Fibroblast of skin of left biceps (primary cell): ENCODE data around the gene MRPL45.

Source experiments
- DNase-seq, 2 experiments: peaks; one replicate each; pipeline ENCODE4 v3.0.0-alpha.2; 2013; ENCODE audit warnings: low read depth in 2 of 2

Gene MRPL45

DNA sequence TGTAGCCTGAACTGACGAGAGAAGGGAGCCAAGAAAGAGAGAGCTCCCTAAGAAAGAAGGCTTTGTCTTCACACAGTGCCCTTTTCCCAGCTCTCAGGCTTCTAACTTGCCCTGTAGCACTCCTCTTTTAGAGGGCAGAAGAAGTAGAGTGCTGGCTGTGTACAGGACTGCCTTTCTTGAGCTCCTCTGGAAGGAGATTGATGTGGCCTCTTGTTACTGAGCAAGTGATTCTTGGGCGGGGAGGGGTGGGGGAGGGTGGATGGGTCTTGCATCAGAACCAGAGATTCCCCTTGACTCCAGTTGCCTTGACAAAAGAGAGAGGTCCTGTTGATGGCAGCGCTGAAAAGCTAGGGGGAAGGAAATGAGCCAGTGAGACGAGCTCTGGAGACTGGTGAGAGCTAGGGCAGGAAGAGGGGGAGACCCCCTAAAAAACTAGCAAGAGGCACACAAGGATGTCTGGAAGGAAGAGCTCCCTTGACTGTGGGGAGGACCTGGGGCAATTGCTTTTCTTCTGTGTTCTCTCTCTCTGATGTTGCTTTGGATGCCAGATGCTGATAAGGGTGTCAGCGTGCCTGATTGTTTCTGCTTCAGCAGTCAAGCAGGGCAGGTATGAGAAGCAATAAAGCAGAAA lies 28.4 kb downstream of the MRPL45 start:
- no peak for DNase-seq

GRCh38 chr17:38326996-38327792 lies 30.2 kb downstream of the MRPL45 start:
- DNase-seq = no peak

GRCh38 chr17:38327936-38328335 lies 31.0 kb downstream of the MRPL45 start:
- no peak for DNase-seq

GRCh38 chr17:38328620-38329019 lies 31.7 kb downstream of the MRPL45 start:
- DNase-seq = no peak

GRCh38 chr17:38329284-38329683 lies 32.3 kb downstream of the MRPL45 start:
- no peak for DNase-seq

GRCh38 chr17:38329808-38330730 lies 33.1 kb downstream of the MRPL45 start:
- no peak for DNase-seq

DNA sequence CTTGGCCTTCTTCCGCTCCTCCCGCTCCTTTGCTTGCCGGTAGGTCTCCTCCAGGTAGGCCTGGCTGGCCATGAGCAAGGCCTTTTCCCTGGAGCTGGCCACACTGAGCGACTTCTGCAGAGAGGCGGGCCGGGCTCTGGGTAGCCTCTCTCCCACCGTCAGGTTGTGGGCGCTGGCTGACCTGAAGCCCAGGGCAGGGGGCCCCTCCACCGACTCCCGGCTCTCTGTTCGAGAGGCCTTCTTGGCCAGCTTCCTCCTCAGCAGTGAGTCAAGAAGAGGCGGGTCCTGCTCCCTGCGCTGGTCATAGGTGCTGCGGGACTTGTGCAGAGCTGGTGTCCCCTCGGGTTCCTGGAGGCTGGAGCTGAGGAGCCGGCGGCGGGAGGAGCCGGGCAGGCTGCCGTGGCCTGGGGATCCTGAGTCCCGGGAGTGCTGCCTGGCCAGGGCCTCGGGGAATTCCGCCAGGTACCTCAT lies 34.0 kb downstream of the MRPL45 start:
- no peak for DNase-seq

DNA sequence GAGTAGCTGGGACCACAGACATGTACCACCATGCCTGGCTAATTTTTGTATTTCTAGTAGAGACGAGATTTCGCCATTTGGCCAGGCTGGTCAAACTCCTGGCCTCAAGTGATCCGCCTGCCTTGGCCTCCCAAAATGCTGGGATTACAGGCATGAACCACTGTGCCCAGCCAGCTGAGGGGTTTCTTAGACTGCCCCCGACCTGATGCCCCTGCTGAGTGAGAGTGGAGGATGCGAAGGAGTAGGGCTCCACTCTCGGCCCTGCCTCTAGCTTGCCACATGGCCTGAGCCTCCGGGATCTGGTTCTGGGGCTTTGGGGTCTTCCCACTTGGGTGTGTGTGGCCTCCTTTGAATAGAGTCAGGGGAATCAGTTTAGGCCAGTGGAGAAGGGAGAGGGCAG lies 35.8 kb downstream of the MRPL45 start:
- DNase-seq = no peak

DNA sequence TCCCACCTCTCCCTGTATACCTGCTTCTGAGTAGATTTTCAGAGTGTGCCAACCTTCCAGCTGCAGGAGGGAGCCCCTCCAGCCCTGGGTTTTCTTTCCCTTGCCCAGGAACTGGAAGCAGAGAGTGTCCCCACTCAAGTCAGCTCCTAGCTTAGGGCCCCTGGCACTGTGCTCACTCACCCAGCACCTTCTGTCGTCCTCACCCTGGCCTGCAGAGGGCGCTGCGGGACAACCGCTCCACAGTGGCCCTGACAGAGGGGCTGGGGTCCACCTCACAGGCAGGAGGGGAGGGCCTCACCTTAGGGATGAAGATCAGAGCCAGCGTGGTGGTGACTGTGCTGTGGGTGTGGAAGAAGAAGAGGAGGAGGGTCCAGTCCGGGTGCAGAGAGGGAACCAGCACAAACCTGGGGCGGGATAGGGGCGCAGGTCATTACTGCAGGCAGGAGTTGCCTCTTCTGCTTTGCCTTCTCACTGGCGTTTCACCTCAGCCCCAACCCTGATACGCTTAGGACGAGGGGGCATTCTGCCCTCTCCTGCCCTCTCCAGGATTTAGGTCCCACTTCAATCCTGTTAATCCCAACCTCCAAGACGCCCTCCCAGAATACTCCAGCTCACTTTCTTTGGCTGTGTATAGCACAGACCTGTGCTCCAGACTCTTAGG lies 36.8 kb downstream of the MRPL45 start:
- DNase-seq = no peak

- DNase-seq = no peak
Measured at GRCh38 chr17:38334480-38335364, 37.8 kb downstream of the MRPL45 start.

DNA sequence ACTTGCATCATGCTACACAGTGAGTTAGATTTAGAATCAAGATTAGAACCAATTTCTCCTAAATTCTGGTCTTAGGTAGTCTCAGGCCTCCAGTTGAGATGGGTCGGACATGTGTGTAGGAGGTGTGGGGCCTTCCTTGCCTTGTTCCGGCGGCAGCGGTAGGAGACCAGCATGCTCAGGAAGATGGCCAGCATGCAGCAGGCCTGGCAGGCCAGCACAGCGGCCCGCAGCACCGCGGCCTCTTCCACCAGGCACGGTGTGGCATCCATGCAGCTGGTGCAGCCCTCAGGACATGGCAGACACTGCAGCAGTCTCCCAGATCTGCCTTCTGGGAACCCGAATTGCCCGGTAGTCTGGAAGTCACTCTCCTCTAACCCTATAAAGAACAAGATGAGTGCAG lies 39.9 kb downstream of the MRPL45 start:
- no peak for DNase-seq

- DNase-seq = no peak
Measured at GRCh38 chr17:38338053-38338452, 41.1 kb downstream of the MRPL45 start.

DNA sequence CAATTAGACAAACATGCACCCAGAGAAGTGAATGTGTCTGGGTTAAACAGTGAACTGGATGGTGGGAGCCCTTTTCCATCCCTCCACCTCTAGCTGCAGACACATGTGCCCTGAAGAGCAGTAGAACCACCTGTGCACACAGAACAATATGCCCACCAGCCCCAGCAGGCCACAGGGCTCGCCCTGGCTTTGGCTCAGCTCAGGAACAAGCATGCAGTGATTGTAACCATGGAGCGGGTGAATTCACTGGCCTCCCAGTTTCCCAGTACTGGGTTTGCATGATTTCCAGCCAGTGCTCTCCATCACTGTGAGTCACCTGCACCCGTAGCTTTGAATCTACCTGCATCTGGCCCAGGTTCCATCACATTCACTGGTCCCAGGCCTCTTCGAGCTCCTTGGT lies 41.6 kb downstream of the MRPL45 start:
- no peak for DNase-seq

DNA sequence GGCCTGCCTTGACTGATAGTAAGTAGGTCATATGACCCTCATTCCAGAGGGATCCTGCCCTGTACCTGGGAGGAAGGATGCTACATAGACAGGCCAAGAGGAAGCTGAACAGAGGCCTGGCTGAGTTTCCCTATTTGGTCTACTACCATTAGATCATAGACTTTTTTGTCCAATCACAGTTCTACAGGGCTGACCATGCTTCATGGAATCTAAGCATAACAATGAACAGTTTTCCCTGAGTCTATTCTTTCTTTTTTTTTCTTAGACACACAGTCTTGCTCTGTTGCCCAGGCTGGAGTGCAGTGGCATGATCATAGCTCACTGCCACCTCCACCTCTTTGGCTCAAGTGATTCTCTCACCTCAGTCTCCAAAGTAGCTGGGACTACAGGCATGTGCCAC lies 42.9 kb downstream of the MRPL45 start:
- no peak for DNase-seq

GRCh38 chr17:38341035-38341721 lies 44.2 kb downstream of the MRPL45 start:
- DNase-seq = no peak

DNA sequence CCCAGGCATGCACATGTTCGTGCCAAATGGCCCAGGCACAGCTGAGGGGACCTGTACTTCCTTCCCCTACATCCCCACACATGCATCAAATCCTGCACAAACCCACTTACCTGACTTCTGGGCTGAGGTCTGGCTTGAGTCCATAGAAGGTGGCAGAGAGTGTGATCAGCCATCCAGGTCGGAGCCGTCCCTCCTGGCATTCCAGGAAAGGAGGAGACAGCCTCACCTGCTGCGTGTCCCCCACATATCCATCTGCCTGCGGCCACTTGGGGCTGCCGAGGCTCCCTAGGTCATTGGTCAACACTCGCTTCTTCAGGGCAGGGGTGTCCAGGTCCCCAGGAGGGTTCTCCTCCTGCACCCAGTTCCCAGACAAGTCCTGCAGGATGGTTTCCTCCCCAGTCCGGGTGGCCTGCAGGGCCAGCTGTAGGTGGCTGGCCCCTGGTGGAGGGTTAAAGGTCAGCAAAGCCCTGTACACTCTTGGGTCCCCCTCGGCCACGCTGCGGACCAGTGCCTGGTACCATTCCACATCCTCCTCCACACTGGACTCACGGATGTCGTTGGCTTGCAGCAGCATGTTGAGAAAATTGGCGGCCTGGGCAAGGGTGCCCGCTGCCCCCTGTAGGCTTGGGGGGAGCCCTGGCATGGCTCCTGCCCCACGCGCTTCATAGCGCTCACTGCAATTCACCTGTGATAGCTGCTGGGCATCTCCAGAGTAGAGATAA lies 46.1 kb downstream of the MRPL45 start:
- no peak for DNase-seq

DNA sequence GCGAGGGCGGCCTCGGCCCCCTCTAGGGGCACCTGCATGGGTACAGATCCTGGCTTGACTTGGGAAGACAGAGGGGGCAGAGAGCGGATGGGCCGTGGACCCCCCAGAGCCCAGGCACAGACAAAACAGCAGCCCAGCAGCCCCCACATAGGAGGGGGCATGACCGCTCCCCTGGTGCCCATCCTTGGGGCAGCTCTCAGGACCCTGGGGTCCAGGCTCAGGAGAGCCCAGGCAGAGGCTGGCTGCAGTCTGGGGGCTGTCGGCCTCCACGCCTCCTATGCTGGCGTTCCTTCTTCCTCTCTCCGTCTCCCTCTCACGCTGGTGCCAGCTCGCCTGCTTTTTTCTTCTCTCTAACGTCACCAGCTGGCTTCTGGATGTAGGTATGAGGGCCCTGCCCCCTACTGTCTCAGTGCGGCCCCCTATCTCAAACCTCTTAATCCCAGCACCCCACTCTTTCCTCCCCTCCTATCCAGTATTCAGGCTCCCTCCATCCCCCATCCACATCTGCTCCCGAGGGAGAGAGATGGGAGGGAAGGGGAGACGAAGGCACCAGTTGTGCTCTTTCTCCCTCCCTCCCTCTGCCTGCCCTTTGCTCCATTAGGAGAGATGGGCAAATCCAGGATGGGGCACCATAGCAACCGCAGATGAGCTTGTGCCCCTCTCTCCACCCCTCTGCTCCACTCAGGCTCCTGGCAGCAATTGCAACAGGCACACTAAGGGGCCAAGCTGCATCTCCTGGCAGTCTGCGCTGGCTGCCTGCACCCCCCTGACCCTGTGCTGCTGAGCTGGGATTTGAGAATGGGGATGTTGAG lies 46.8 kb downstream of the MRPL45 start, which contains the start of gene GPR179:
Gene GPR179 (minus strand): TSS at position 349 of the 812 bp plus-strand sequence. CDS start 167 bp downstream, at position 182.
- DNase-seq = no peak

GRCh38 chr17:38344420-38344745 lies 47.4 kb downstream of the MRPL45 start:
- no peak for DNase-seq

GRCh38 chr17:38345743-38346142 lies 48.8 kb downstream of the MRPL45 start:
- no peak for DNase-seq
